OCI-LY1 (cell line): ENCODE measurements around the gene SLC6A19.

ENCODE experiments used
- CTCF ChIP-seq: fragments of 200-600 bp; sonication (generic), shearing (Covaris generic); IDR thresholded peaks from 2 replicates; pipeline ENCODE4 v1.5.1; 2017; ENCODE audit warnings: mild to moderate bottlenecking, antibody characterized with exemption, low read length, moderate library complexity, mixed read lengths
- EZH2 ChIP-seq: fragments of 200-600 bp; sonication (generic), shearing (Covaris generic); IDR thresholded peaks from 2 replicates; pipeline ENCODE4 v1.8.0; 2017; ENCODE audit warnings: borderline replicate concordance, mixed run types, mild to moderate bottlenecking, antibody characterized with exemption, low read length, moderate library complexity, mixed read lengths

GRCh38 chr5:1212271-1212670 lies 10.9 kb downstream of the SLC6A19 start:
- TF ChIP-seq CTCF (no peak), EZH2 (no peak)
